ENCODE measurements around the gene RBKS.

DNA sequence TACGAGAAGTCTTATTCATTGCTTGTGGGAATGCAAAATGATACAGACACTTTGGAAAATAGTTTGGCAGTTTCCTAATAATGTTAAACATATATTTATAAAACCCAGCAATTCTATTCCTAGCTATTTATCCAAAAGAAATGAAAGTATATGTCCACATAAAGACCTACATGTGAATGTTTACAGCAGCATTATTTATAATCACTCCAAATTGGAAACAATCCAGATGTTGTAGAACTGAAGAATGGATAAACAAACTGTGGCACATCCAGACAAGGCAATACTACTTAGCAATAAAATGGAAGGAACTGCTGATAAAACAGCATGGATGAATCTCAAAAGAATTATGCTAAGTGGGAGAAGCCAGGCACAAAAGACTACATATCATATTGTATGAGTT, 99.4 kb downstream of the RBKS start:
- TF ChIP-seq POLR2AphosphoS5 (IDR thresholded peaks at IDR 0.05; ENCODE audit: low read depth, low read length), result no peak
- no peak for TF ChIP-seq RNF2 (IDR thresholded peaks at IDR 0.05; ENCODE audit: borderline replicate concordance, low read depth, low read length, missing control alignments, poor library complexity, severe bottlenecking)
- TF ChIP-seq HDAC6 (IDR thresholded peaks at IDR 0.05; ENCODE audit: low read depth, low read length), result no peak
- no peak for TF ChIP-seq EZH2 (IDR thresholded peaks at IDR 0.05; ENCODE audit: low read depth, low read length, severe bottlenecking)
- TF ChIP-seq EP300 (IDR thresholded peaks at IDR 0.05; ENCODE audit: borderline replicate concordance in 1 of 2, low read depth in 2 of 2, low read length in 2 of 2), result no peak
- TF ChIP-seq, protein P1, sequence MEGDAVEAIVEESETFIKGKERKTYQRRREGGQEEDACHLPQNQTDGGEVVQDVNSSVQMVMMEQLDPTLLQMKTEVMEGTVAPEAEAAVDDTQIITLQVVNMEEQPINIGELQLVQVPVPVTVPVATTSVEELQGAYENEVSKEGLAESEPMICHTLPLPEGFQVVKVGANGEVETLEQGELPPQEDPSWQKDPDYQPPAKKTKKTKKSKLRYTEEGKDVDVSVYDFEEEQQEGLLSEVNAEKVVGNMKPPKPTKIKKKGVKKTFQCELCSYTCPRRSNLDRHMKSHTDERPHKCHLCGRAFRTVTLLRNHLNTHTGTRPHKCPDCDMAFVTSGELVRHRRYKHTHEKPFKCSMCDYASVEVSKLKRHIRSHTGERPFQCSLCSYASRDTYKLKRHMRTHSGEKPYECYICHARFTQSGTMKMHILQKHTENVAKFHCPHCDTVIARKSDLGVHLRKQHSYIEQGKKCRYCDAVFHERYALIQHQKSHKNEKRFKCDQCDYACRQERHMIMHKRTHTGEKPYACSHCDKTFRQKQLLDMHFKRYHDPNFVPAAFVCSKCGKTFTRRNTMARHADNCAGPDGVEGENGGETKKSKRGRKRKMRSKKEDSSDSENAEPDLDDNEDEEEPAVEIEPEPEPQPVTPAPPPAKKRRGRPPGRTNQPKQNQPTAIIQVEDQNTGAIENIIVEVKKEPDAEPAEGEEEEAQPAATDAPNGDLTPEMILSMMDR (IDR thresholded peaks at IDR 0.05; ENCODE audit: control extremely low read depth in 1 of 3, insufficient read depth in 1 of 3, low read depth in 1 of 3, low read length in 3 of 3), result no peak
- no peak for TF ChIP-seq POLR2A (IDR thresholded peaks at IDR 0.05; ENCODE audit: control extremely low read depth in 1 of 2, low read depth in 2 of 2, low read length in 2 of 2)
- no peak for TF ChIP-seq FOSL1 (IDR thresholded peaks at IDR 0.05; ENCODE audit: insufficient read depth, low read depth, low read length)
- TF ChIP-seq PHF8 (conservative IDR thresholded peaks at IDR 0.05; ENCODE audit: low read depth, low read length), result no peak
- no peak for TF ChIP-seq ZNF274 (IDR thresholded peaks at IDR 0.05; ENCODE audit: borderline replicate concordance, extremely low read depth, low read length)
- TF ChIP-seq, protein P2, sequence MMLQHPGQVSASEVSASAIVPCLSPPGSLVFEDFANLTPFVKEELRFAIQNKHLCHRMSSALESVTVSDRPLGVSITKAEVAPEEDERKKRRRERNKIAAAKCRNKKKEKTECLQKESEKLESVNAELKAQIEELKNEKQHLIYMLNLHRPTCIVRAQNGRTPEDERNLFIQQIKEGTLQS (IDR thresholded peaks at IDR 0.05; ENCODE audit: insufficient read depth, low read depth, low read length), result no peak
- no peak for TF ChIP-seq RAD21 (IDR thresholded peaks at IDR 0.05 in 1 of 2, conservative IDR thresholded peaks at IDR 0.05 in 1 of 2; ENCODE audit: low read depth in 2 of 2, low read length in 2 of 2)
- no peak for TF ChIP-seq GABPA (IDR thresholded peaks at IDR 0.05; ENCODE audit: borderline replicate concordance, insufficient read depth, low read length)
- no peak for TF ChIP-seq JUN (IDR thresholded peaks at IDR 0.05; ENCODE audit: low read depth, low read length)

All from H1 (cell line).